ENCODE measurements around the gene PLA2G4D. TPM values are rescaled to one million over a fixed set of nuclear protein-coding genes. Genes with fewer than 3 reads are reported as not detected.
A peak's percentile ranks its signal among the peaks of the same experiment; 100 is the strongest.

PLA2G4D gene
- total and polyA plus RNA-seq, 2 experiments from 2014 or later: 0.07 to 0.15 TPM

DNA sequence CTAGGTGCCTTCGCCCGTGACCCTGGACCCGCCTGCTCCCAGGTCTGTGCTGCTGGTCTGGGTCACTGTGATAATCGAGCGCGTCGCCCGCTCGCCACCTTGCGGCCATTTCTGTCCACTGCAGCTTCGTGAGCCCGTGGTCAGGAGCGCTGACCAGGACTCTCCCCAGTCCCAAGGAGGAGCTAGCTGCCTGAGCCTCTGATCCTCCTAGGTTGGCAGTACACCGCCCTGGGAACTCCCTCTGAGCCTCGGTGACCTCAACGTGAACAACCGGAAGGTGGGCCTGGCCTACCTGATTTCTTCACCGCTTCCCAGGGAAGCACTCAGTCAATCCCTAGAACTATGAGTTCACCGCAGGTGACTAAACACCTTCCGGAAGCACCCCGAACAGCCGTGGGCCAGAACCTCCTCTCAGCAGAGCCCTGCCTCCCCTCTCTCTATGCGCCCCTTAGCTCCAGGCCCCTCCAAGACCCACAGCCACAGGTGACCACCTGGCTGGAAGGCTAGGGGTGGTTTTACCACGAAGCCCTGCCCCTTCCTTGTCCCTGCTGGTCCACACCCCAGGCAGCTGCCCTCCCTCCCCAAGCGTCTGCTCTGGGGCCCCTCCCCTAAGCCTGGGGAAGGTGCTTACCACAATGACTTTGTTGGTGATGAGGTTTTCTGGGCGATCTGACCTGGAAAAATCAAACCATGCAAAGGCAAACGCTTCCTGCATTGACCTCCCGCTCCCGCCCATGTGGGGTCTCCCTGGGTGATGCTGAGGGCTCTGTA is 9.7 kb downstream of the PLA2G4D start:
- no peak overlapping the region for H3K4me3 ChIP-seq
- H3K9me2 ChIP-seq (ENCODE audit: insufficient read depth): no peaks in the 10 kb centered on the region
- ATAC-seq (peak; percentile 85), DNase-seq (ENCODE audit: low spot score) (peak; percentile 84)
- no peak overlapping the region; the same call in 1 of the 2 replicates for H3K4me2 ChIP-seq
- H3K4me1 ChIP-seq (ENCODE audit: insufficient read depth): peaks cover 13% of the 10 kb centered on the region
- no peaks in the 10 kb centered on the region for H3K79me2 ChIP-seq (replicated peaks; ENCODE audit: insufficient read depth)
- no peaks in the 10 kb centered on the region for H4K20me1 ChIP-seq (replicated peaks; ENCODE audit: insufficient read depth)
- peaks cover 21% of the 10 kb centered on the region for H3K4me1 Mint-ChIP-seq
- no peak overlapping the region for H3K27ac Mint-ChIP-seq
- peak overlapping the region; percentile 84 for H2AFZ ChIP-seq
- no peak overlapping the region for H3K4me3 Mint-ChIP-seq
- TF ChIP-seq ZNF331 (CRISPR knock-in tag; IDR thresholded peaks at IDR 0.05; ENCODE audit: low read depth): no peak
- TF ChIP-seq EZH2phosphoT487 (IDR thresholded peaks at IDR 0.05; ENCODE audit: unreplicated experiment): no peak
- peak; percentile 83 to 94 for TF ChIP-seq CTCF (conservative IDR thresholded peaks at IDR 0.05; ENCODE audit: low read depth in 2 of 2)
- TF ChIP-seq, protein P1, sequence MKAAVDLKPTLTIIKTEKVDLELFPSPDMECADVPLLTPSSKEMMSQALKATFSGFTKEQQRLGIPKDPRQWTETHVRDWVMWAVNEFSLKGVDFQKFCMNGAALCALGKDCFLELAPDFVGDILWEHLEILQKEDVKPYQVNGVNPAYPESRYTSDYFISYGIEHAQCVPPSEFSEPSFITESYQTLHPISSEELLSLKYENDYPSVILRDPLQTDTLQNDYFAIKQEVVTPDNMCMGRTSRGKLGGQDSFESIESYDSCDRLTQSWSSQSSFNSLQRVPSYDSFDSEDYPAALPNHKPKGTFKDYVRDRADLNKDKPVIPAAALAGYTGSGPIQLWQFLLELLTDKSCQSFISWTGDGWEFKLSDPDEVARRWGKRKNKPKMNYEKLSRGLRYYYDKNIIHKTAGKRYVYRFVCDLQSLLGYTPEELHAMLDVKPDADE (IDR thresholded peaks at IDR 0.05): no peak
- H3K36me3 ChIP-seq (ENCODE audit: insufficient read depth): no peaks in the 10 kb centered on the region
- H3F3A ChIP-seq (replicated peaks; ENCODE audit: low read depth): no peaks in the 10 kb centered on the region
- H3K27me3 ChIP-seq (ENCODE audit: insufficient read depth): no peaks in the 10 kb centered on the region
- no peaks in the 10 kb centered on the region; the same call in 2 of the 3 replicates for H3K9me3 Mint-ChIP-seq
- peaks cover 12% of the 10 kb centered on the region for H3K27me3 Mint-ChIP-seq (ENCODE audit: insufficient read depth, low read depth, poor library complexity)
- no peaks in the 10 kb centered on the region for H3K36me3 Mint-ChIP-seq (ENCODE audit: low read depth)
- no peak overlapping the region for H3K27ac ChIP-seq (ENCODE audit: low read depth)

DNA sequence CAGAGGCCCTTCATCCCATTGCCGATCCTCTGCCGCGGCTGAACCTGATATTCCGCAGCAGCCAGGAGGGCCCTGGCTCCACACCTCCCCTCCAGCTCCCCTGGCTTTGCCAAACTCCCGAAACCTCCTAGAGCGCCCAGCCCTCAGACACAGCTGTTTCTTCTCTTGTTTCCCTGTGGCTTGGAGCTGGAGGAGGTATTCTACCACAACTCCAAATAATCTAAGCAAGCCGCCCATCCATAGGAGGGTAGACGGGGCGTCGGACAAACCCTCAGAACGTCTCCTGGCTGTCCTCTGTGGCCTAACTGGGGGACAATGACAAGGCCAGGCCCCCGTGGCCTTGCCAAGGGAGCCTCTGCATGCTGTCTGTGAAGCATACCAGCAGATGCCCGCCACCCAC is 10.4 kb downstream of the PLA2G4D start:
- Histone ChIP-seq H3K27me3 (ENCODE audit: insufficient read depth) (no peaks in the 10 kb centered on the region), H3K4me1 (ENCODE audit: insufficient read depth) (peaks cover 18% of the 10 kb centered on the region), H3K4me2 (no peak overlapping the region), H3F3A (replicated peaks; ENCODE audit: low read depth) (no peaks in the 10 kb centered on the region), H3K79me2 (replicated peaks; ENCODE audit: insufficient read depth) (no peaks in the 10 kb centered on the region), H2AFZ (peak overlapping the region; percentile 52; the same call in 1 of the 2 replicates), H4K20me1 (replicated peaks; ENCODE audit: insufficient read depth) (no peaks in the 10 kb centered on the region), H3K9me2 (ENCODE audit: insufficient read depth) (no peaks in the 10 kb centered on the region), H3K4me3 (no peak overlapping the region), H3K27ac (ENCODE audit: low read depth) (no peak overlapping the region), H3K36me3 (ENCODE audit: insufficient read depth) (no peaks in the 10 kb centered on the region)
- no peaks in the 10 kb centered on the region; the same call in 2 of the 3 replicates for H3K9me3 Mint-ChIP-seq
- no peak overlapping the region for H3K4me3 Mint-ChIP-seq
- no peak for DNase-seq (ENCODE audit: low spot score)
- H3K27ac Mint-ChIP-seq: no peak overlapping the region
- no peaks in the 10 kb centered on the region for H3K36me3 Mint-ChIP-seq (ENCODE audit: low read depth)
- H3K4me1 Mint-ChIP-seq: peaks cover 27% of the 10 kb centered on the region
- no peak for ATAC-seq
- H3K27me3 Mint-ChIP-seq (ENCODE audit: insufficient read depth, low read depth, poor library complexity): peaks cover 10% of the 10 kb centered on the region
- TF ChIP-seq ZNF331 (CRISPR knock-in tag; IDR thresholded peaks at IDR 0.05; ENCODE audit: low read depth) (no peak), EZH2phosphoT487 (IDR thresholded peaks at IDR 0.05; ENCODE audit: unreplicated experiment) (no peak), NANOG (IDR thresholded peaks at IDR 0.05; ENCODE audit: borderline replicate concordance) (no peak), EZH2 (IDR thresholded peaks at IDR 0.05; ENCODE audit: low read depth, unreplicated experiment) (no peak)
- TF ChIP-seq, protein P2, sequence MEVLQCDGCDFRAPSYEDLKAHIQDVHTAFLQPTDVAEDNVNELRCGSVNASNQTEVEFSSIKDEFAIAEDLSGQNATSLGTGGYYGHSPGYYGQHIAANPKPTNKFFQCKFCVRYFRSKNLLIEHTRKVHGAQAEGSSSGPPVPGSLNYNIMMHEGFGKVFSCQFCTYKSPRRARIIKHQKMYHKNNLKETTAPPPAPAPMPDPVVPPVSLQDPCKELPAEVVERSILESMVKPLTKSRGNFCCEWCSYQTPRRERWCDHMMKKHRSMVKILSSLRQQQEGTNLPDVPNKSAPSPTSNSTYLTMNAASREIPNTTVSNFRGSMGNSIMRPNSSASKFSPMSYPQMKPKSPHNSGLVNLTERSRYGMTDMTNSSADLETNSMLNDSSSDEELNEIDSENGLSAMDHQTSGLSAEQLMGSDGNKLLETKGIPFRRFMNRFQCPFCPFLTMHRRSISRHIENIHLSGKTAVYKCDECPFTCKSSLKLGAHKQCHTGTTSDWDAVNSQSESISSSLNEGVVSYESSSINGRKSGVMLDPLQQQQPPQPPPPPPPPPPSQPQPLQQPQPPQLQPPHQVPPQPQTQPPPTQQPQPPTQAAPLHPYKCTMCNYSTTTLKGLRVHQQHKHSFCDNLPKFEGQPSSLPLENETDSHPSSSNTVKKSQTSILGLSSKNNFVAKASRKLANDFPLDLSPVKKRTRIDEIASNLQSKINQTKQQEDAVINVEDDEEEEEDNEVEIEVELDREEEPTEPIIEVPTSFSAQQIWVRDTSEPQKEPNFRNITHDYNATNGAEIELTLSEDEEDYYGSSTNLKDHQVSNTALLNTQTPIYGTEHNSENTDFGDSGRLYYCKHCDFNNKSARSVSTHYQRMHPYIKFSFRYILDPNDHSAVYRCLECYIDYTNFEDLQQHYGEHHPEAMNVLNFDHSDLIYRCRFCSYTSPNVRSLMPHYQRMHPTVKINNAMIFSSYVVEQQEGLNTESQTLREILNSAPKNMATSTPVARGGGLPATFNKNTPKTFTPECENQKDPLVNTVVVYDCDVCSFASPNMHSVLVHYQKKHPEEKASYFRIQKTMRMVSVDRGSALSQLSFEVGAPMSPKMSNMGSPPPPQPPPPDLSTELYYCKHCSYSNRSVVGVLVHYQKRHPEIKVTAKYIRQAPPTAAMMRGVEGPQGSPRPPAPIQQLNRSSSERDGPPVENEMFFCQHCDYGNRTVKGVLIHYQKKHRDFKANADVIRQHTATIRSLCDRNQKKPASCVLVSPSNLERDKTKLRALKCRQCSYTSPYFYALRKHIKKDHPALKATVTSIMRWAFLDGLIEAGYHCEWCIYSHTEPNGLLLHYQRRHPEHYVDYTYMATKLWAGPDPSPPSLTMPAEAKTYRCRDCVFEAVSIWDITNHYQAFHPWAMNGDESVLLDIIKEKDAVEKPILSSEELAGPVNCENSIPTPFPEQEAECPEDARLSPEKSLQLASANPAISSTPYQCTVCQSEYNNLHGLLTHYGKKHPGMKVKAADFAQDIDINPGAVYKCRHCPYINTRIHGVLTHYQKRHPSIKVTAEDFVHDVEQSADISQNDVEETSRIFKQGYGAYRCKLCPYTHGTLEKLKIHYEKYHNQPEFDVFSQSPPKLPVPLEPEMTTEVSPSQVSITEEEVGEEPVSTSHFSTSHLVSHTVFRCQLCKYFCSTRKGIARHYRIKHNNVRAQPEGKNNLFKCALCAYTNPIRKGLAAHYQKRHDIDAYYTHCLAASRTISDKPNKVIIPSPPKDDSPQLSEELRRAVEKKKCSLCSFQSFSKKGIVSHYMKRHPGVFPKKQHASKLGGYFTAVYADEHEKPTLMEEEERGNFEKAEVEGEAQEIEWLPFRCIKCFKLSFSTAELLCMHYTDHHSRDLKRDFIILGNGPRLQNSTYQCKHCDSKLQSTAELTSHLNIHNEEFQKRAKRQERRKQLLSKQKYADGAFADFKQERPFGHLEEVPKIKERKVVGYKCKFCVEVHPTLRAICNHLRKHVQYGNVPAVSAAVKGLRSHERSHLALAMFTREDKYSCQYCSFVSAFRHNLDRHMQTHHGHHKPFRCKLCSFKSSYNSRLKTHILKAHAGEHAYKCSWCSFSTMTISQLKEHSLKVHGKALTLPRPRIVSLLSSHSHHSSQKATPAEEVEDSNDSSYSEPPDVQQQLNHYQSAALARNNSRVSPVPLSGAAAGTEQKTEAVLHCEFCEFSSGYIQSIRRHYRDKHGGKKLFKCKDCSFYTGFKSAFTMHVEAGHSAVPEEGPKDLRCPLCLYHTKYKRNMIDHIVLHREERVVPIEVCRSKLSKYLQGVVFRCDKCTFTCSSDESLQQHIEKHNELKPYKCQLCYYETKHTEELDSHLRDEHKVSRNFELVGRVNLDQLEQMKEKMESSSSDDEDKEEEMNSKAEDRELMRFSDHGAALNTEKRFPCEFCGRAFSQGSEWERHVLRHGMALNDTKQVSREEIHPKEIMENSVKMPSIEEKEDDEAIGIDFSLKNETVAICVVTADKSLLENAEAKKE (CRISPR knock-in tag; IDR thresholded peaks at IDR 0.05): no peak
- TF ChIP-seq, protein P1 (IDR thresholded peaks at IDR 0.05): no peak
